Ascending aorta (tissue), 2 donors: ENCODE data around the gene PLA2G6. TPM values are rescaled to one million over a fixed set of nuclear protein-coding genes. Genes with fewer than 3 reads are reported as not detected.

Experiments used
- DNase-seq, 2 donors: peaks; one replicate each; pipeline ENCODE4 v3.0.0-alpha.2; 2019; ENCODE audit warnings: low spot score in 2 of 2
- H3K27ac ChIP-seq, 2 donors: fragments of 200-600 bp; sonication (generic); one replicate each; pipeline ENCODE4 v1.5.1; 2016 to 2017; ENCODE audit warnings: mild to moderate bottlenecking in 1 of 2
- H3K27me3 ChIP-seq: fragments of 200-600 bp; sonication (generic); one replicate; pipeline ENCODE4 v1.5.1; 2017
- H3K36me3 ChIP-seq, 2 donors: fragments of 200-600 bp; sonication (generic); one replicate each; pipeline ENCODE4 v1.5.1; 2016
- H3K4me1 ChIP-seq, 2 donors: fragments of 200-600 bp; sonication (generic); one replicate each; pipeline ENCODE4 v1.5.1; 2016 to 2017; ENCODE audit warnings: mild to moderate bottlenecking in 1 of 2
- H3K4me3 ChIP-seq, 2 donors: fragments of 200-600 bp; sonication (generic); one replicate each; pipeline ENCODE4 v1.5.1; 2016 to 2017; ENCODE audit warnings: mild to moderate bottlenecking in 1 of 2
- H3K9me3 ChIP-seq, 2 donors: fragments of 200-600 bp; sonication (generic); one replicate each; pipeline ENCODE4 v1.5.1; 2016
- intact Hi-C: fragments of 100-400 bp; cut with DNase I; formaldehyde crosslinking; loops from one replicate; pipeline ENCODE4 v1.15.1; 2023
- total RNA-seq: library from RNA; depleted of rRNA; stranded (reverse); fragments of >200 nt; gene quantifications from one replicate; pipeline ENCODE4 v1.1.0, GENCODE V29; 2016
- TF ChIP-seq, protein P1 (sequence below), 3 experiments: fragments of 200-600 bp in 2 of 3; fragments of 450-650 bp in 1 of 3; sonication (generic) in 2 of 3; IDR thresholded peaks; one replicate each; pipeline ENCODE4 v1.5.1; 2016 to 2019; ENCODE audit warnings: antibody characterized with exemption in 3 of 3, mild to moderate bottlenecking in 1 of 3, moderate library complexity in 1 of 3

The PLA2G6 gene
- total RNA-seq, 1 donor from 2014 or later: 79.5 TPM

DNA sequence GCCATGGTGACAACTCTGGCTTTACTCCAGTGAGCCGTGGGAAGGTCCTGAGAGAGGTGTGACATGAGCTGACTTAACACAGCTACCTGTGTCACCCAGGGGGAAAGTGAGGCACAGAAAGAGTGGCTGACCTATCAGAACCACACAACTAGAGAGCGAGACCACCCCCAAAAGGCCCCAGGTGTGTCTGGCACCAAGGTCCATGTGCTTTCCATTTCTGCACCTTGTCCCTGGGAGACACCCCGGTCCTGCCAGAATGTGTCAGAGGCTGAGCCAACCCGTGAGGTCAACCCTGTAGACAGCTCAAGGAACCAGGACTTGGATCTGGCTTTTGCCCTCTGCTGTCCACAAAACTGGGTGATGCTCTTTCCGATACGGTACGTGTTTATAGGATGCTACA, 29.9 kb upstream of the PLA2G6 start:
- no peak for DNase-seq
- Histone ChIP-seq H3K9me3 (no peaks in the 10 kb centered on the region), H3K4me1 (peaks cover 6 to 18% of the 10 kb centered on the region in 2 donors), H3K27ac (no peak overlapping the region), H3K4me3 (no peak overlapping the region), H3K27me3 (no peaks in the 10 kb centered on the region), H3K36me3 (peaks cover 3 to 40% of the 10 kb centered on the region in 2 donors)
- intact Hi-C loops: no loop called here
- TF ChIP-seq, protein P1, sequence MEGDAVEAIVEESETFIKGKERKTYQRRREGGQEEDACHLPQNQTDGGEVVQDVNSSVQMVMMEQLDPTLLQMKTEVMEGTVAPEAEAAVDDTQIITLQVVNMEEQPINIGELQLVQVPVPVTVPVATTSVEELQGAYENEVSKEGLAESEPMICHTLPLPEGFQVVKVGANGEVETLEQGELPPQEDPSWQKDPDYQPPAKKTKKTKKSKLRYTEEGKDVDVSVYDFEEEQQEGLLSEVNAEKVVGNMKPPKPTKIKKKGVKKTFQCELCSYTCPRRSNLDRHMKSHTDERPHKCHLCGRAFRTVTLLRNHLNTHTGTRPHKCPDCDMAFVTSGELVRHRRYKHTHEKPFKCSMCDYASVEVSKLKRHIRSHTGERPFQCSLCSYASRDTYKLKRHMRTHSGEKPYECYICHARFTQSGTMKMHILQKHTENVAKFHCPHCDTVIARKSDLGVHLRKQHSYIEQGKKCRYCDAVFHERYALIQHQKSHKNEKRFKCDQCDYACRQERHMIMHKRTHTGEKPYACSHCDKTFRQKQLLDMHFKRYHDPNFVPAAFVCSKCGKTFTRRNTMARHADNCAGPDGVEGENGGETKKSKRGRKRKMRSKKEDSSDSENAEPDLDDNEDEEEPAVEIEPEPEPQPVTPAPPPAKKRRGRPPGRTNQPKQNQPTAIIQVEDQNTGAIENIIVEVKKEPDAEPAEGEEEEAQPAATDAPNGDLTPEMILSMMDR (IDR thresholded peaks at IDR 0.05): no peak

DNA sequence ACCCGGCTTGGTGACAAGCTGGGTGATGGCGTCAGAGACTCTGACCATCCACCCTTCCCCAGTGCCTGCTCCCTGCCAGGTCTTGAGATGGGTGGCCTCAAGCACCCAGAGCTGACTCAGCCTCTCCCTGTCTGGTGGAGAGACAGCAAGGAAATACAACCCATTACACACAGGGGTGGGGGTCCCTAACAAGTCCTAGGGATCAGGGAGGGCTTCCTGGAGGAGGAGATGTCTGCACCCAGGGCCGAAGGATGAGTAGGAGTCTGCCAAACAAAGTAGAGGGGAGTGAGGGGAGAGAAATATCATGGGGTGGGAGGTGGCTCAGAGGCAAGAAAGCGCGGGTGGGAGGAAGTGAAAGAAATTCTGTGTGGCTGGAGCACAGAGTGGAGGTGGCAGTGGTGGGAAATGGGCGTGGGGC, 26.9 kb upstream of the PLA2G6 start:
- Histone ChIP-seq H3K9me3 (no peaks in the 10 kb centered on the region), H3K4me1 (peaks cover 17 to 25% of the 10 kb centered on the region in 2 donors), H3K4me3 (no peak overlapping the region), H3K36me3 (peaks cover 0 to 19% of the 10 kb centered on the region in 2 donors), H3K27me3 (no peaks in the 10 kb centered on the region), H3K27ac (no peak overlapping the region)
- TF ChIP-seq, protein P1 (IDR thresholded peaks at IDR 0.05): no peak
- no peak for DNase-seq
- intact Hi-C loops: no loop called here

- Histone ChIP-seq H3K27me3 (no peaks in the 10 kb centered on the region), H3K4me1 (peaks cover 19 to 27% of the 10 kb centered on the region in 2 donors), H3K27ac (no peak overlapping the region), H3K9me3 (no peaks in the 10 kb centered on the region), H3K36me3 (peaks cover 0 to 19% of the 10 kb centered on the region in 2 donors), H3K4me3 (no peak overlapping the region)
- TF ChIP-seq, protein P1 (IDR thresholded peaks at IDR 0.05): no peak
- no peak for DNase-seq
- intact Hi-C loops: no loop called here
Observed at GRCh38 chr22:38207898-38208432, 26.3 kb upstream of the PLA2G6 start.

GRCh38 chr22:38205261-38206128, 23.9 kb upstream of the PLA2G6 start:
- peaks cover 0 to 19% of the 10 kb centered on the region in 2 donors for H3K36me3 ChIP-seq
- peak overlapping the region; percentile 99 to 100 for H3K27ac ChIP-seq
- peak; percentile 90 to 95 for DNase-seq
- H3K27me3 ChIP-seq: no peaks in the 10 kb centered on the region
- H3K4me1 ChIP-seq: peaks cover 19 to 31% of the 10 kb centered on the region in 2 donors
- intact Hi-C loops: loop anchor here (2.0 kb wide), 1 partner anchor 103 kb away; no protein-coding TSS in a partner anchor
- no peaks in the 10 kb centered on the region for H3K9me3 ChIP-seq
- H3K4me3 ChIP-seq: peak overlapping the region; percentile 87 to 89
- TF ChIP-seq, protein P1 (IDR thresholded peaks at IDR 0.05): no peak

DNA sequence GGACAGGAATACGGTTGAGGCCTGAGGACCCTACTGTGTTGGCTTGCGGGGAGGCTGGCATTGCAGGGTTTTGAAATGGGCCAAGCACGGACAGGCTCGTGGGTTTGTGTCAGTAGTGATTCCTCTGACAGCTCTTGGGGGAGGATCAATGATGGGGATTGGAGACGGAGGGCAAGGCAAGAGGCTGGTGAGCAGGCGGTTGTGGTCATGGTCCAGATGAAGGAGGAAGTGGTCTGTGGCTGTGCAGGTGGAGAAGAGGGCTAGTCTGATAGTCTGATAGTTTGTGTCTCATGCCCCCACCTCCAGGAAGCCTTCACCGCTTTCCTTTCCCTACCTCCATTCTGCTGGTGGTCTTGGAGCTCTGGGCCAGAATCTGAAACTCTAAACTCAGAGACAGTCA, 23.2 kb upstream of the PLA2G6 start:
- DNase-seq: no peak

More for the DNA sequence above, 23.2 kb upstream of the PLA2G6 start:
- Histone ChIP-seq H3K4me3 (peak overlapping the region; percentile 87 to 89), H3K36me3 (peaks cover 0 to 16% of the 10 kb centered on the region in 2 donors), H3K4me1 (peaks cover 19 to 31% of the 10 kb centered on the region in 2 donors), H3K27me3 (no peaks in the 10 kb centered on the region), H3K9me3 (no peaks in the 10 kb centered on the region), H3K27ac (peak overlapping the region; percentile 99 to 100)
- intact Hi-C loops: loop anchor here (2.0 to 5.0 kb wide), 4 partner anchors 53 to 368 kb away; partner anchors contain the start of gene DMC1
- TF ChIP-seq, protein P1 (IDR thresholded peaks at IDR 0.05): no peak
